GM12878 (cell line): ENCODE data around the gene ACSL1. TPM values are rescaled to one million over a fixed set of nuclear protein-coding genes. Genes with fewer than 3 reads are reported as not detected.

ENCODE experiments used
- ATAC-seq: fragments of 200-7000 bp; cut with Tn5 transposase; 3 replicates; pipeline ENCODE4 v1.9.1; 2020; ENCODE audit warnings: mild to moderate bottlenecking, moderate library complexity
- BruUV-seq: library from RNA; stranded (reverse); fragments of 400-500 nt; replicated peaks from 2 replicates; lab custom pipeline; 2021; lab: Mats Ljungman, UMichigan
- CTCF ChIA-PET: fragments of 300-600 bp; sonication (Branson Sonifier 250); formaldehyde crosslinking; extraction: SDS; loops from one replicate; lab custom pipeline; 2021; ENCODE audit warnings: inconsistent platforms; lab: Yijun Ruan, JAX
- POLR2A ChIA-PET: fragments of 350-600 bp; formaldehyde crosslinking; extraction: SDS; loops from one replicate; lab custom pipeline; 2021; ENCODE audit warnings: inconsistent platforms; lab: Charles Lee
- RAD21 ChIA-PET: fragments of 300-600 bp; sonication (Branson Sonifier 250); formaldehyde crosslinking; loops from one replicate; lab custom pipeline; 2023; ENCODE audit warnings: antibody characterized with exemption; ENCODE audit not compliant: unreplicated experiment; lab: Charles Lee
- SMC1A ChIA-PET: fragments of 300-600 bp; sonication (Branson Sonifier 250); formaldehyde crosslinking; loops from one replicate; lab custom pipeline; 2023; ENCODE audit not compliant: unreplicated experiment, uncharacterized antibody; lab: Charles Lee
- DNase-seq: peaks from one replicate; pipeline ENCODE4 v3.0.0-alpha.2; 2011; ENCODE audit warnings: low read depth, low spot score
- FAIRE-seq: peaks from 3 replicates; lab custom pipeline; 2011; peaks lifted over from hg19 to GRCh38; lab: Jason Lieb, UNC
- H2AFZ ChIP-seq: 2 replicates; pipeline ENCODE4 v1.6.0; 2011; ENCODE audit warnings: low read depth, low read length, control low read depth; ENCODE audit not compliant: control insufficient read depth
- H3K27ac ChIP-seq: 2 replicates; pipeline ENCODE4 v1.5.1; 2011; ENCODE audit warnings: control low read depth; ENCODE audit not compliant: control insufficient read depth, insufficient read depth
- H3K27me3 ChIP-seq, 2 experiments: replicated peaks in 1 of 2; 2 replicates each; pipeline versions ENCODE4 v1.6.0 to v1.6.1; 2011; ENCODE audit warnings: low read length in 1 of 2; ENCODE audit not compliant: control insufficient read depth in 2 of 2, insufficient read depth in 2 of 2
- H3K36me3 ChIP-seq, 2 experiments: 2 replicates each; pipeline ENCODE4 v1.5.1; 2011; ENCODE audit warnings: low read length in 1 of 2; ENCODE audit not compliant: control insufficient read depth in 2 of 2, insufficient read depth in 2 of 2
- H3K4me1 ChIP-seq: 2 replicates; pipeline ENCODE4 v1.6.1; 2011; ENCODE audit warnings: mild to moderate bottlenecking, low read length, moderate library complexity, mixed read lengths; ENCODE audit not compliant: control insufficient read depth, insufficient read depth
- H3K4me2 ChIP-seq: 2 replicates; pipeline ENCODE4 v1.6.0; 2011; ENCODE audit warnings: control low read depth; ENCODE audit not compliant: control insufficient read depth, insufficient read depth
- H3K4me3 ChIP-seq: fragments of 200-600 bp; sonication (generic); 2 replicates; pipeline ENCODE4 v1.5.1; 2016
- H3K79me2 ChIP-seq: 2 replicates; pipeline ENCODE4 v1.6.0; 2011; ENCODE audit warnings: low read length; ENCODE audit not compliant: control insufficient read depth, insufficient read depth
- H3K9ac ChIP-seq: 2 replicates; pipeline ENCODE4 v1.8.0; 2011; ENCODE audit warnings: low read length, control low read depth, mixed read lengths; ENCODE audit not compliant: control insufficient read depth, insufficient read depth
- H3K9me3 ChIP-seq: replicated peaks from 3 replicates; pipeline ENCODE4 v1.5.1; 2011; ENCODE audit warnings: mild to moderate bottlenecking, low read length; ENCODE audit not compliant: control insufficient read depth, insufficient read depth
- H4K20me1 ChIP-seq: 2 replicates; pipeline ENCODE4 v1.6.0; 2011; ENCODE audit not compliant: control insufficient read depth, insufficient read depth
- BRCA1 ChIP-seq: IDR thresholded peaks from 2 replicates; pipeline ENCODE4 v1.6.1; 2011; ENCODE audit warnings: low read depth, low read length, improper control_type of control experiment
- CEBPB ChIP-seq, 2 experiments: fragments of 150-350 bp in 1 of 2; IDR thresholded peaks; 2 replicates each; pipeline ENCODE4 v1.6.1; 2012 to 2014; ENCODE audit warnings: low read depth in 2 of 2, low read length in 2 of 2, borderline replicate concordance in 1 of 2, inconsistent platforms in 1 of 2
- CHD2 ChIP-seq: IDR thresholded peaks from 2 replicates; pipeline ENCODE4 v1.6.1; 2011; ENCODE audit warnings: low read depth, low read length, improper control_type of control experiment, borderline replicate concordance
- EP300 ChIP-seq, 2 experiments: fragments of 150-350 bp in 1 of 2; IDR thresholded peaks; 2 replicates each; pipeline ENCODE4 v1.6.1; 2011 to 2012; ENCODE audit warnings: low read depth in 2 of 2, low read length in 2 of 2, borderline replicate concordance in 1 of 2, improper control_type of control experiment in 1 of 2, inconsistent platforms in 1 of 2; ENCODE audit not compliant: control insufficient read depth in 1 of 2
- NR2C1 ChIP-seq: fragments of 450-650 bp; IDR thresholded peaks from 2 replicates; pipeline ENCODE4 v1.6.1; 2017; ENCODE audit warnings: antibody characterized with exemption, mild to moderate bottlenecking, moderate library complexity
- NR2C2 ChIP-seq: IDR thresholded peaks from 2 replicates; pipeline ENCODE4 v1.6.1; 2011; ENCODE audit warnings: borderline replicate concordance, low read depth; ENCODE audit not compliant: control insufficient read depth, insufficient read length
- RFX5 ChIP-seq: IDR thresholded peaks from 2 replicates; pipeline ENCODE4 v1.6.1; 2011; ENCODE audit warnings: low read depth, low read length, improper control_type of control experiment
- SMAD1 ChIP-seq: fragments of 450-650 bp; IDR thresholded peaks from 2 replicates; pipeline ENCODE4 v1.6.1; 2018; ENCODE audit warnings: mild to moderate bottlenecking, low read depth; ENCODE audit not compliant: partially characterized antibody
- SMAD5 ChIP-seq: IDR thresholded peaks from 2 replicates; pipeline ENCODE4 v1.6.1; 2016; ENCODE audit warnings: antibody characterized with exemption, low read depth
- WGBS: methylation state at CpG from one replicate; pipeline ENCODE4 v1.1.6; 2016; ENCODE audit warnings: low lambda C conversion rate; ENCODE audit not compliant: insufficient replicate concordance, insufficient coverage; ENCODE audit errors: missing lambda C conversion rate; 5-methylcytosine and 5-hydroxymethylcytosine counted together
- in situ Hi-C: fragments of 300-500 bp; cut with MboI; formaldehyde crosslinking; loops from 9 replicates; pipeline ENCODE4 v1.14.3; 2018; ENCODE audit warnings: mixed read lengths
- intact Hi-C: fragments of 100-400 bp; cut with micrococcal nuclease; formaldehyde crosslinking; loops from one replicate; pipeline ENCODE4 v1.14.2; 2022; ENCODE audit not compliant: unreplicated experiment
- polyA plus RNA-seq, 11 experiments: library from polyadenylated mRNA; depleted of rRNA in 4 of 11; unstranded in 6 of 11; stranded (reverse) in 5 of 11; fragments of >200 nt; fragmentation: Nextera tagmentation in 4 of 11; fragmentation: Illumina TruSeq in 1 of 11; extraction: Ambion mirVana in 4 of 11; extraction: Trizol in 1 of 11; gene quantifications; 1 replicate in 1 of 11; 2 replicates in 10 of 11; pipeline versions ENCODE4 v1.2.1 to v1.2.3, GENCODE V29; 2011 to 2016; ENCODE audit warnings: inconsistent platforms in 2 of 11, missing spikeins in 2 of 11, low read depth in 1 of 11
- total RNA-seq, 4 experiments: library from RNA; depleted of rRNA in 3 of 4; stranded (reverse); fragments of >200 nt in 3 of 4; fragmentation: Illumina TruSeq in 1 of 4; extraction: Trizol in 1 of 4; gene quantifications; 2 replicates each; pipeline versions ENCODE4 v1.2.1 to v1.2.3, GENCODE V29; 2013 to 2021
- TF ChIP-seq, protein P1 (sequence below): IDR thresholded peaks from 2 replicates; pipeline ENCODE4 v1.6.1; 2011; ENCODE audit warnings: low read depth, low read length, improper control_type of control experiment, borderline replicate concordance
- TF ChIP-seq, protein P2 (sequence below): fragments of 150-350 bp; IDR thresholded peaks from 2 replicates; pipeline ENCODE4 v1.6.1; 2014; ENCODE audit warnings: mild to moderate bottlenecking, low read depth, low read length
- TF ChIP-seq, protein P3 (sequence below): fragments of 450-650 bp; IDR thresholded peaks from 2 replicates; pipeline ENCODE4 v1.6.1; 2018; ENCODE audit warnings: mild to moderate bottlenecking, low read depth, moderate library complexity; ENCODE audit not compliant: partially characterized antibody

The ACSL1 gene
- total and polyA plus RNA-seq, 10 of the 15 experiments (the other 5 are each of a cell fraction or from before 2014, with no cell fraction given) = 30.7 to 68.1 (median 58.7) TPM

DNA sequence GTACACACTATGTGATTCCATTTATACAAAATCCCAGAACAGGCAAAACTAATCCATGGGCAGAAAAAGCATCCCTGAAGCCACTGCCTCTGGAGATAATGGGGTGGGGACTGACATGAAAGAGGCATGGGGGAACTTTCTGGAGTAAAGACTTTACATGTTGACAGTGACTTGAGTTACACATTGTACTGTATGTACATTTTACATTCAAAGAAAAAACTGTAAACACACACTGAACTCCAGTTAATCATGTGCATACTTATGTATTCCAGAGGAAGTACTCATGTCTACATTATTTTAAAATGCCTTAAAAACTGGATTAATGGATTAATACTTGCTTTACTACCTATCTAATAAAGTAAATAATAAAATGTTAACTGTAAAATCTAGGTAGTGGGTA lies 113.4 kb downstream of the ACSL1 start:
- POLR2A ChIA-PET = no interaction called here
- no peak for TF ChIP-seq EP300 (IDR thresholded peaks at IDR 0.05; ENCODE audit: borderline replicate concordance in 1 of 2, control insufficient read depth in 1 of 2, low read depth in 2 of 2, low read length in 2 of 2)
- Histone ChIP-seq H3K36me3 (peaks cover 6 to 15% of the 10 kb centered on the region in 2 experiments), H2AFZ (no peak overlapping the region), H3K4me1 (no peaks in the 10 kb centered on the region), H4K20me1 (no peaks in the 10 kb centered on the region), H3K9ac (no peak overlapping the region), H3K27me3 (no peaks in the 10 kb centered on the region), H3K4me3 (no peak overlapping the region), H3K27ac (no peak overlapping the region), H3K9me3 (no peaks in the 10 kb centered on the region; the same call in 1 of the 3 replicates), H3K4me2 (no peak overlapping the region), H3K79me2 (no peaks in the 10 kb centered on the region)
- in situ Hi-C loops (no loop called here), intact Hi-C loops (no loop called here)
- CTCF ChIA-PET = no interaction called here
- DNase-seq (no peak), ATAC-seq (no peak), FAIRE-seq (no peak)
- no TSS peak for BruUV-seq
- RAD21 ChIA-PET = no interaction called here
- SMC1A ChIA-PET = interaction anchor here (1.3 kb wide), 1 partner anchor 10 kb away, joined by 5 read pairs; no protein-coding TSS in a partner anchor

DNA sequence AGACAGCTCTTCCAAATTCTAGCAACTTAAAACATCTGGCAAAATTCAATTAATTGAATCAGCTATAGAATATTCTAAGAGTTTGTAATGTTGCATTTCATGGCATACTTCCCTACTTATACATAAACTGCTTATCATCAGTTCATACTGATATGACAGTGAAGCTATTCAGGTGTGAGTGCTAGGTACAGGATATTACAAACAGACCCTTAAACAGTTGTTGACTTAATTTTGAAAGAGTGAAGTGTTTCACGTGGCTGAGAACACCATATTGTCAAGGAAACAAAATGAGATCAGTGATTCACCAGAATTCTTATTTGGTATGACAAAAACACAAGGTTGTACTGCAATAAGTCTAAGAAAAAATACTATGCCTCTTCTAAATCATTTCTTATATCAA lies 119.3 kb downstream of the ACSL1 start:
- H3K4me2 ChIP-seq = no peak overlapping the region
- ChIA-PET POLR2A (no interaction called here), SMC1A (interaction anchor here (0.5 to 1.1 kb wide), 5 partner anchors 9 to 156 kb away, joined by 3 to 6 read pairs (median 4); no protein-coding TSS in a partner anchor), RAD21 (interaction anchor here (1.1 kb wide), 1 partner anchor 16 kb away, joined by 5 read pairs; no protein-coding TSS in a partner anchor), CTCF (no interaction called here)
- no peak overlapping the region for H3K9ac ChIP-seq
- no peak for FAIRE-seq
- H2AFZ ChIP-seq = no peak overlapping the region; the same call in 1 of the 2 replicates
- H3K79me2 ChIP-seq = no peaks in the 10 kb centered on the region
- DNase-seq = no peak
- no peaks in the 10 kb centered on the region for H3K27me3 ChIP-seq
- ATAC-seq = no peak
- peaks cover 8 to 21% of the 10 kb centered on the region in 2 experiments for H3K36me3 ChIP-seq
- H3K4me3 ChIP-seq = no peak overlapping the region
- in situ Hi-C loops = no loop called here
- intact Hi-C loops = no loop called here
- no peaks in the 10 kb centered on the region for H3K4me1 ChIP-seq
- H3K27ac ChIP-seq = no peak overlapping the region
- BruUV-seq = no TSS peak
- H3K9me3 ChIP-seq = no peaks in the 10 kb centered on the region; the same call in none of the 3 replicates
- no peaks in the 10 kb centered on the region for H4K20me1 ChIP-seq
- WGBS = 5% methylated on average over 1 of the region's 1 CpG
- no peak for TF ChIP-seq NR2C2
- TF ChIP-seq, protein P1, sequence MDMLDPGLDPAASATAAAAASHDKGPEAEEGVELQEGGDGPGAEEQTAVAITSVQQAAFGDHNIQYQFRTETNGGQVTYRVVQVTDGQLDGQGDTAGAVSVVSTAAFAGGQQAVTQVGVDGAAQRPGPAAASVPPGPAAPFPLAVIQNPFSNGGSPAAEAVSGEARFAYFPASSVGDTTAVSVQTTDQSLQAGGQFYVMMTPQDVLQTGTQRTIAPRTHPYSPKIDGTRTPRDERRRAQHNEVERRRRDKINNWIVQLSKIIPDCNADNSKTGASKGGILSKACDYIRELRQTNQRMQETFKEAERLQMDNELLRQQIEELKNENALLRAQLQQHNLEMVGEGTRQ = no peak
- no peak for TF ChIP-seq SMAD1
- no peak for TF ChIP-seq CEBPB (IDR thresholded peaks at IDR 0.05; ENCODE audit: borderline replicate concordance in 1 of 2, low read depth in 2 of 2, low read length in 2 of 2)
- TF ChIP-seq, protein P2, sequence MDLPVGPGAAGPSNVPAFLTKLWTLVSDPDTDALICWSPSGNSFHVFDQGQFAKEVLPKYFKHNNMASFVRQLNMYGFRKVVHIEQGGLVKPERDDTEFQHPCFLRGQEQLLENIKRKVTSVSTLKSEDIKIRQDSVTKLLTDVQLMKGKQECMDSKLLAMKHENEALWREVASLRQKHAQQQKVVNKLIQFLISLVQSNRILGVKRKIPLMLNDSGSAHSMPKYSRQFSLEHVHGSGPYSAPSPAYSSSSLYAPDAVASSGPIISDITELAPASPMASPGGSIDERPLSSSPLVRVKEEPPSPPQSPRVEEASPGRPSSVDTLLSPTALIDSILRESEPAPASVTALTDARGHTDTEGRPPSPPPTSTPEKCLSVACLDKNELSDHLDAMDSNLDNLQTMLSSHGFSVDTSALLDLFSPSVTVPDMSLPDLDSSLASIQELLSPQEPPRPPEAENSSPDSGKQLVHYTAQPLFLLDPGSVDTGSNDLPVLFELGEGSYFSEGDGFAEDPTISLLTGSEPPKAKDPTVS = no peak
- no peak for TF ChIP-seq CHD2
- TF ChIP-seq NR2C1 = no peak
- no peak for TF ChIP-seq BRCA1
- TF ChIP-seq, protein P3, sequence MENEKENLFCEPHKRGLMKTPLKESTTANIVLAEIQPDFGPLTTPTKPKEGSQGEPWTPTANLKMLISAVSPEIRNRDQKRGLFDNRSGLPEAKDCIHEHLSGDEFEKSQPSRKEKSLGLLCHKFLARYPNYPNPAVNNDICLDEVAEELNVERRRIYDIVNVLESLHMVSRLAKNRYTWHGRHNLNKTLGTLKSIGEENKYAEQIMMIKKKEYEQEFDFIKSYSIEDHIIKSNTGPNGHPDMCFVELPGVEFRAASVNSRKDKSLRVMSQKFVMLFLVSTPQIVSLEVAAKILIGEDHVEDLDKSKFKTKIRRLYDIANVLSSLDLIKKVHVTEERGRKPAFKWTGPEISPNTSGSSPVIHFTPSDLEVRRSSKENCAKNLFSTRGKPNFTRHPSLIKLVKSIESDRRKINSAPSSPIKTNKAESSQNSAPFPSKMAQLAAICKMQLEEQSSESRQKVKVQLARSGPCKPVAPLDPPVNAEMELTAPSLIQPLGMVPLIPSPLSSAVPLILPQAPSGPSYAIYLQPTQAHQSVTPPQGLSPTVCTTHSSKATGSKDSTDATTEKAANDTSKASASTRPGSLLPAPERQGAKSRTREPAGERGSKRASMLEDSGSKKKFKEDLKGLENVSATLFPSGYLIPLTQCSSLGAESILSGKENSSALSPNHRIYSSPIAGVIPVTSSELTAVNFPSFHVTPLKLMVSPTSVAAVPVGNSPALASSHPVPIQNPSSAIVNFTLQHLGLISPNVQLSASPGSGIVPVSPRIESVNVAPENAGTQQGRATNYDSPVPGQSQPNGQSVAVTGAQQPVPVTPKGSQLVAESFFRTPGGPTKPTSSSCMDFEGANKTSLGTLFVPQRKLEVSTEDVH = no peak
- no peak for TF ChIP-seq RFX5
- TF ChIP-seq SMAD5 = no peak
